Activated naive CD4-positive, alpha-beta T cell treated with Interleukin-2 at 50 U/mL for 16 hours (primary cell): ENCODE results near the gene PPP2R3B.

ENCODE experiments used
- DNase-seq: peaks from one replicate; pipeline ENCODE4 v3.0.0-alpha.2; 2020

Gene PPP2R3B

GRCh38 chrX:292900-293897 is 93.5 kb downstream of the PPP2R3B start:
- DNase-seq: no peak

GRCh38 chrX:291411-291901 is 95.3 kb downstream of the PPP2R3B start:
- no peak for DNase-seq

GRCh38 chrX:290476-291166 is 96.1 kb downstream of the PPP2R3B start:
- no peak for DNase-seq

- DNase-seq: no peak
These were observed 98.1 kb downstream of the PPP2R3B start for GRCh38 chrX:288561-288991.

- DNase-seq: no peak
These were observed 99.0 kb downstream of the PPP2R3B start for GRCh38 chrX:287670-288069.

GRCh38 chrX:285076-285677 is 101.5 kb downstream of the PPP2R3B start:
- no peak for DNase-seq
